Lower lobe of right lung (tissue), 2 donors: Measurements from ENCODE around the gene FZD4. TPM values are rescaled to one million over a fixed set of nuclear protein-coding genes. Genes with fewer than 3 reads are reported as not detected.

Experiments
- ATAC-seq, 2 donors: fragments of 200-7000 bp; cut with Tn5 transposase; one replicate each; pipeline ENCODE4 v1.9.1; 2020 to 2022; ENCODE audit warnings: mild to moderate bottlenecking in 2 of 2, moderate library complexity in 2 of 2
- DNase-seq: peaks from one replicate; pipeline ENCODE4 v3.0.0-alpha.2; 2020
- H3K27ac ChIP-seq: fragments of 200-600 bp; one replicate; pipeline ENCODE4 v1.8.0; 2022
- H3K27me3 ChIP-seq: fragments of 200-600 bp; one replicate; pipeline ENCODE4 v1.8.0; 2022; ENCODE audit warnings: low read depth
- H3K36me3 ChIP-seq: fragments of 200-600 bp; one replicate; pipeline ENCODE4 v1.8.0; 2022; ENCODE audit warnings: mild to moderate bottlenecking
- H3K4me1 ChIP-seq: fragments of 200-600 bp; one replicate; pipeline ENCODE4 v1.8.0; 2022
- H3K4me3 ChIP-seq: fragments of 200-600 bp; one replicate; pipeline ENCODE4 v1.8.0; 2022; ENCODE audit warnings: mild to moderate bottlenecking
- H3K9me3 ChIP-seq: fragments of 200-600 bp; one replicate; pipeline ENCODE4 v1.8.0; 2022
- intact Hi-C: fragments of 100-400 bp; cut with DNase I; formaldehyde crosslinking; loops from one replicate; pipeline ENCODE4 v1.11.0; 2022
- total RNA-seq: library from RNA; stranded (reverse); fragmentation: NEBNext Ultra II Directional; extraction: Animal tissue kit (Norgen Biotek cat#: 25700); gene quantifications from one replicate; pipeline ENCODE4 v1.2.1, GENCODE V29; 2021
- TF ChIP-seq, protein P1 (sequence below): fragments of 200-600 bp; IDR thresholded peaks from one replicate; pipeline ENCODE4 v1.8.0; 2022; ENCODE audit warnings: antibody characterized with exemption, mild to moderate bottlenecking
- donor health status: DM: no; HTN: yes; CAD: no; lungs with severe emphysema.

The FZD4 gene
- total RNA-seq, 1 donor from 2014 or later, result 51.1 TPM

DNA sequence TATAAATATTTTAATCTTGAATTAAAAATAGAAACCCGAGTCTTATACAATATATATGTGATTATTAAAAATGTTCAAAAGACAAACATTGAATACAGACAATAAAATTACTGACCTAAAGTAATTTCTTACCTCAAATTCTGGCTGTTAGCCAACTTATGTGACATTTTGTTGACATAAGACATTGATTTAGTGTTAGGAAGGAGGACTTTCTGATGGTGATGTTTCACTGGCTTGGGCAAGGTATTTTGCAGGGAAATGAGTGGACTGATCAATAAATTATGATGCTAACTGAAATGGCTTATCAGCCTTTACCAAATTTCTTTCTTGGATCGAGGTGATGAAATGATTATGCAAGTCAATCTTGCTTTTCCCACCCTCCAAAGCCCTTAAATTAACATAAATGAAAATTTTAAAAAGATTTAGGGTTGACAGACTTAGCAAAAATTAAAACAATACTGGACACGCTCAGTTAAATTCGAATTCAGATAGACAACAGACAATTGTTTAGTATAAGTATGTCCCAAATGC lies 33.2 kb upstream of the FZD4 start:
- Histone ChIP-seq H3K27ac (no peak overlapping the region), H3K4me1 (no peaks in the 10 kb centered on the region), H3K36me3 (no peaks in the 10 kb centered on the region), H3K4me3 (no peak overlapping the region), H3K27me3 (no peaks in the 10 kb centered on the region), H3K9me3 (no peaks in the 10 kb centered on the region)
- TF ChIP-seq, protein P1, sequence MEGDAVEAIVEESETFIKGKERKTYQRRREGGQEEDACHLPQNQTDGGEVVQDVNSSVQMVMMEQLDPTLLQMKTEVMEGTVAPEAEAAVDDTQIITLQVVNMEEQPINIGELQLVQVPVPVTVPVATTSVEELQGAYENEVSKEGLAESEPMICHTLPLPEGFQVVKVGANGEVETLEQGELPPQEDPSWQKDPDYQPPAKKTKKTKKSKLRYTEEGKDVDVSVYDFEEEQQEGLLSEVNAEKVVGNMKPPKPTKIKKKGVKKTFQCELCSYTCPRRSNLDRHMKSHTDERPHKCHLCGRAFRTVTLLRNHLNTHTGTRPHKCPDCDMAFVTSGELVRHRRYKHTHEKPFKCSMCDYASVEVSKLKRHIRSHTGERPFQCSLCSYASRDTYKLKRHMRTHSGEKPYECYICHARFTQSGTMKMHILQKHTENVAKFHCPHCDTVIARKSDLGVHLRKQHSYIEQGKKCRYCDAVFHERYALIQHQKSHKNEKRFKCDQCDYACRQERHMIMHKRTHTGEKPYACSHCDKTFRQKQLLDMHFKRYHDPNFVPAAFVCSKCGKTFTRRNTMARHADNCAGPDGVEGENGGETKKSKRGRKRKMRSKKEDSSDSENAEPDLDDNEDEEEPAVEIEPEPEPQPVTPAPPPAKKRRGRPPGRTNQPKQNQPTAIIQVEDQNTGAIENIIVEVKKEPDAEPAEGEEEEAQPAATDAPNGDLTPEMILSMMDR, result no peak
- intact Hi-C loops, result no loop called here
- ATAC-seq, result no peak
- DNase-seq, result no peak

- no peaks in the 10 kb centered on the region for H3K36me3 ChIP-seq
- DNase-seq (no peak), ATAC-seq (no peak)
- H3K4me3 ChIP-seq, result no peak overlapping the region
- no peaks in the 10 kb centered on the region for H3K27me3 ChIP-seq
- intact Hi-C loops, result no loop called here
- TF ChIP-seq, protein P1, result no peak
- H3K27ac ChIP-seq, result no peak overlapping the region
- H3K9me3 ChIP-seq, result no peaks in the 10 kb centered on the region
- H3K4me1 ChIP-seq, result peaks cover 4% of the 10 kb centered on the region
Observed at GRCh38 chr11:86987679-86988078, 32.5 kb upstream of the FZD4 start.

DNA sequence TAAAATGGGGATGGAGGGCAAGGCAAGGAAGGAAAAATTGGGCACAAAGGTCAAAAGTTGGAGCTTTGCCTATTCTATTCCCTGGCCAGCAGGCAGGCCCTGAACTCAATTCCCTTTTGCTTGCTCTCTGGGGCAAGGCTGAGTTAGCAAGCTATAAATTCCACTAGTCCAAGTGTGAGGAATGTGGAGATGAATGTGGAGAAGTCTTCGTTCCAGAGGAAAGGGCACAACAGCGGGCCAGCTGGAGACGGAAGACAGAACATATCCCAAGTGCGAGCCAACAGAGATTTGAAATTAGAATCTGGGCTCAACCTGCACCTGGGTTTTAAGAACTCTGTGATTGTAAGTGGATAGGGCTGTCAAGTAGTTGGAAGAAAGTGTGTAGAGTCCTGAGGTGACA lies 29.5 kb upstream of the FZD4 start:
- Histone ChIP-seq H3K36me3 (no peaks in the 10 kb centered on the region), H3K9me3 (no peaks in the 10 kb centered on the region), H3K4me3 (no peak overlapping the region), H3K27ac (no peak overlapping the region), H3K4me1 (peaks cover 4% of the 10 kb centered on the region), H3K27me3 (no peaks in the 10 kb centered on the region)
- TF ChIP-seq, protein P1, result no peak
- DNase-seq, result no peak
- no peak for ATAC-seq
- intact Hi-C loops, result no loop called here

DNA sequence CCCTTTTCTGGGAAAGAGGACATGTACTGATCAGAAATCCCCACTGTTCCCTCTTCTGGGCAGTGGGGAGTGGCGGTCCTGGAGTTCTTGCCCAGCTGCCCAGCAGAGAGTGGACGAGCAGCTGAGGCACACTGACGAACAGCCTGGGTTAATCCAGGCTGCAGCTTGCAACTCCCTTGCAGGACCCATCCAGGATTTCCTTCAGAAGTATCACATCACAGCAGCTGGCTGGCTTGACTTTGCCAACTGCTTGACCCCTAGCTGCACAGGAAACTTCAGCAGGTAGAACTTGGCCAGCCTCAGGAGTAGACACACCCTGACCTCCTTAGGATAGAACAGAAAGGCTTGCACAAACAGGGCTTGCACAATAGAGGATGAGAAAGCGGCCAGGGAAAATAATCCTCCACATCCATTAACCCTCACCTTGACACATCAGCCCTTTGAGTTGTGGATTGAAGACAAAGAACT lies 27.9 kb upstream of the FZD4 start:
- no peak overlapping the region for H3K4me3 ChIP-seq
- peak; percentile 77 to 86 for ATAC-seq
- no peaks in the 10 kb centered on the region for H3K36me3 ChIP-seq
- TF ChIP-seq, protein P1, result no peak
- intact Hi-C loops, result no loop called here
- H3K4me1 ChIP-seq, result peaks cover 11% of the 10 kb centered on the region
- no peaks in the 10 kb centered on the region for H3K27me3 ChIP-seq
- DNase-seq, result peak; percentile 54
- no peak overlapping the region for H3K27ac ChIP-seq
- no peaks in the 10 kb centered on the region for H3K9me3 ChIP-seq

DNA sequence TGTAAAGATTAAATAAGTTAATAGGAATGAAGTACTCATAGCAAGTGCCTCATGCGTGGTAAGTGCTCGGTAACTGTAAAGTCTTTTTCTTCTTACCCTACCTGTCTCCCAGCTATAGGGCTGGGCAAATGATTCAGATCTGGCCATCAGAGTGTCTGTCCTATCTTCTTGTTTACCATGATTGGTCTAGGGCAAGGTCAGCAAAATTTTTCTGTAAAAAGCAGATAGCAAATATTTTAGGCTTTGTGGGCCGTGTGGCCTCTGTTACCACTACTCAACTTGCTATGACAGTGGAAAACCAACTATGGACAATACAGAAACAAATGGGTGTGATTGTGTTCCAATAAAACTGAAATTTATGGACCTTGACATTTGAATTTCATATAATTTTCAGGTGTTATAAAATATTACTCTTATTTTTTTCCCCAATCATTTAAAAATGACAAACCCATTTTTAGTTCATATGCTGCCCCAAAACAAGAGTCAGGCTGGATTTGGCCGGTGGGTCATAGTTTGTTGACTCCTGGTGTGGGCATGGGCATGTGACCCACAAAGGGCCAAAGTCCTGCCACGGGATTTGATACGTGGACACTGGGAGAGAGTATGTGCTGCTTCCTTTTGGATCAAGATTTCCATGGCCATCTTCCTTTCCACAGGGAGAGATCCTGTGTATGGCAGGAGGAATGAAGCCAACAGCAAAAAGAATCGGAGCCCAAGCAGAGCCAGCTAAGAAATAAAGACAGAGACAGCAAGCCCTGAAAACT lies 26.8 kb upstream of the FZD4 start:
- intact Hi-C loops, result no loop called here
- H3K9me3 ChIP-seq, result no peaks in the 10 kb centered on the region
- ATAC-seq, result no peak
- no peaks in the 10 kb centered on the region for H3K36me3 ChIP-seq
- TF ChIP-seq, protein P1, result no peak
- DNase-seq, result no peak
- H3K27ac ChIP-seq, result no peak overlapping the region
- peaks cover 11% of the 10 kb centered on the region for H3K4me1 ChIP-seq
- H3K4me3 ChIP-seq, result no peak overlapping the region
- H3K27me3 ChIP-seq, result no peaks in the 10 kb centered on the region
